NCI-H2081 (cell line): Measurements from ENCODE around the gene ALDOC.
"Not testable (repeated sequence)": the region's sequence is repeated elsewhere in the genome, so short reads cannot be mapped to it uniquely, and the experiment has no call there.

ENCODE experiments used
- DNase-seq, 2 experiments: peaks; one replicate each; lab custom pipeline; 2025; lab: John Stamatoyannopoulos, UW

The ALDOC gene

GRCh38 chr17:28582513-28582912 is 5.8 kb upstream of the ALDOC start:
- no peak for DNase-seq

DNA sequence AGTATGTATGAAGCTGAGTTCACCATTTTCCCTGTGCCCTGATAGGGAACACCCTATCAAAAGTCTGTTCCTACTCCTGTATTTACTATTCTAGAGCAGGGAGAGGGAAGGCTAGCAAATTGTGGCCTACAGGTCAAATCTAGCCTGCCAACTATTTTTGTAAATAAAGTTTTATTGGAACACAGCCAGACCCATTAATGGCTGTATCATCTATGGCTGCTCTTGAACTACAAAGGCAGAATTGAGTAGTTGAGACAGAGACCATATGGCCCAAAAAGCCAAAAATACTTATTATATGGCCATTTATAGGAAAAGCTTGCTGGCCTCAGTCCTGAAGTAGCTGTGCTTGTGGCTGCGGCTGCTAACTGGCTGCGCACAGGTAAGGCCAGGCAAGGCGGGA is 4.3 kb upstream of the ALDOC start:
- DNase-seq: no peak

DNA sequence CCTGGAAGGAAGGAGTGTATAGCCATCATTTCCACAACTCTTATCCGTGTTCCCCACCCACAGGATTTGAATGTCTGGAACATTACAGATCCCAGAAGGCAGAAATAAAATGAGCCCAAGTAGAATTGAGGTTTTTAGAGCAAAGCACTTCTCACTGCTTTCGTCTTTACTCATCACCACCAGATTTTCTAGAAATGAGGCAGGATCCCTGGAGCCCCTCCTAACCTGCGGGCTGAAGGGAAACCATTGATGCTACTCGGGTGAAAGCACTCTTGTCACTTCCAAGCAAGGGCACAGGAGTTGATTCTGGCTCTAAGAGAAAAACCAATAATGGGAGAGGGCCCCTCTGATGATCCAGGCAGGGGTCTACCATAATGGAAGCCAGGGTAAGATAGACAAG is 2.8 kb upstream of the ALDOC start:
- DNase-seq: no peak

DNA sequence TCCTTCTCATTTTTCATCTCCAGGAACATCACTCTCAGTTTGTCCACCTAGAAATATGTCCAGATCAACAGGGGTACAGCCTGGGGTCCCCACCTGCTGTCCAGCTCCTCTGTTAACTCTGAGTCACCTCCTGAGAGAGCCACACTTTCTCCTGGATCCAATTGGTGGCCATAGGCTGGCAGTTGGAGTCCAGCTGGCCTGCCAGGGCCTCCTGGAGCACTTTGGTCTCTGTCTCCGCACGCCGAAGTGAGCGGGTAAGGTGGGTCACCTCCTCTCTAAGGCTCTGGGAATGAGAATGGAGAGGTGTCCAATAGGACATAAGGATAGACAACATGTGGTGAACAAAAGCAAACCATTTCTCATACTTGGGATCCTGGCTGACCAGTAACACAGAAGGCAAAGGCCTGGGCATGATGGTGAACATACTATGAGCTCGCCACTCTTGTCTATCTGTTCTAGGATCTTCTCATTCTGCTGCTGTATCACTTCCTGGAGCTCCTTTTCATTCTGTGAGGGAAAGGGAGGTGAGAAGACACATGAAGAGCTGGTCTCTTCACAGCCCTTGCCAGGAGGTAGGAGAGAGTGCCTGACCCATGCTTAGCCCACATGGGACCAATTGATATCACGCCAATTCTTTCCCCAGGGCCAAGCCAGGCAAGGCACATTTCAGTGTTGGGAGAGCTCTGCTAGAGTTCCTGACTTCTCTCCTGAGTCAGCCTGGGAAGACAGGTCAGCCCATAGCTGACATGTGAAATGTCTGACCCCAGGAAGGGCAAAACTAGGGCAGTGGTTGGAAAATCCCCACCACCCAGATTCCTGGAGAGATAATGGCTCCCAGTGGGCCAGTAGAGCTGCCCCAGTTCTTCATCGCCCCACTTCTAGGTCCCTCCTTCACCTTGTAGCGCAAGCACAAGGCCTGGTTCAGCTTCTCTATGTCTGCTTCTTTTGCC is 1.8 kb upstream of the ALDOC start:
- no peak for DNase-seq

GRCh38 chr17:28577466-28577824 is 750 bp upstream of the ALDOC start:
- no peak for DNase-seq

- DNase-seq: not testable (repeated sequence)
These were observed 679 bp downstream of the ALDOC start for GRCh38 chr17:28576016-28576415.

GRCh38 chr17:28575126-28575795 is 1.4 kb downstream of the ALDOC start:
- no peak for DNase-seq

DNA sequence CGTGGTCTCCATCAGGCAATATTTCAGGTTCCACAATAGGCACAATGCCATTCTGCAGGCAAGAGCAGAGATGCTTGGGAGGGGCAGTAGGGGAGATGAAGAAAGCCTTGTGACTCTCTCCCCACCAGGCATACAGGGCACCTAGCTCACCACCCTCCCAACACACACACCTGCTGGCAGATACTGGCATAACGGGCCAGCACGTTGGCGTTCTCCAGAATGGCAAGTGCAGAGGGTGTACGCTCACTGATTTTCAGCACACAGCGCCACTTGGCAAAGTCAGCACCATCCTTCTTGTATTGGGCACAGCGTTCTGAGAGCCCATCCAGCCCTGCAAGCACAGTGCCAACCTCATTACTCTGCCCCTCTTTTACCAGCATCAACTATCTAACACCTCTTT is 2.2 kb downstream of the ALDOC start:
- DNase-seq: no peak

DNA sequence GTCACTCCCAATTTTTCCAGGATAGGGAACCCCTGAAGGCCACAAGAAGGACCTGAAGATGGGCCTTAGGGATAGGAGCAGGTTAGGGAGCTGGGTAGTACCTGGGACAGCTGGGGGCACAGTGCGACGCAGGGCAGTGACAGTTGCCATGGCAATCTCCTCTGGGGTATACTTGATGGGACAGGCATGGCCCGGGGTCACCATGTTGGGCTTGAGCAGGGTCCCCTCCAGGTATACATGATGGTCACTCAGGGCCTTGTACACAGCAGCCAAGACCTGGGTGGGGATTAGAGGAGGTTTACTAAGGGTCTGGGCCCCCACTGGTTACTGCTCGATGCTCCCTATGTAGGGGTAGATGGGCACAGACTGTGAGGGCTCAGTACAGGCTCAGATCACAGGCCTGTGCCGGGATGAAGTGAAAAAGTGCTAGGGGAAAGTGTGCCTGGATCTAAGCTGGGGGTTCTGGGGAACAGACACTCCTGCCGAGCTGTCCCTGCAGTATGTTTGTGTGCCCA is 2.7 kb downstream of the ALDOC start:
- DNase-seq: no peak

DNA sequence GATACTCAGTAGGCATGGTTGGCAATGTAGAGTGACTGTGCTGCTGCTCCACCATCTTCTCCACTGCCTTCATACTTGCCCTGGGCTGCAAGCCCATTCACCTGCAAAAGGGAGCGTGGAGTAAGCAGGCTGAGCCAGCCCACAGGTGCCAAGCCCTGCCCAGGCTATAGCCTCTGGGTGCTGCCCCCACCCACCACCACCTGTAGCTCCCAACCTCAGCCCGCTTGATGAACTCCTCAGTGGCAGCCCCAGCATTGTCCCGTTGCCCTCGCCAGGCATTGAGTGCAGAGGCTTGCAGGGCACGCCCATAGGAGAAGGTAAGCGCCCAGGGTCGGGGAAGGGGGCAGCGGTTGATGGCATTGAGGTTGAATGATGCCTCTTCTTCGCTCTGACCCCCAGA is 3.2 kb downstream of the ALDOC start:
- DNase-seq: no peak

DNA sequence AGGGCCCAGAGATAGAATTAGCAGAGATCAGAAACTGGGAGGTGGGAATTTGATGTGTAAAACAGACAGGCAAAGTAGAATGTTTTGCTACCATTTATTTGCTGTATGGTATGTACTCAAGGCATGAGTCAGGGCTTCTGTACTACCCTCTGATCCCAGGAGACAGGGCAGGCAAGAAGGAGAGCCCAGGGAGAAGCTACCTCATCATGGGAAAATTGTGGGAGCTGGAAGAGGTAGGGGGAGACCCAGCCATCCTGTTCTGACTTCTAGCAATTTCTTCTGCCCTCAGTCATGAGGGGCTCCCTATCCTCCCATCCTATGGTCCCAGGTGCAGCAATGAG is 3.7 kb downstream of the ALDOC start:
- DNase-seq: no peak

GRCh38 chr17:28572259-28573039 is 4.2 kb downstream of the ALDOC start:
- no peak for DNase-seq

GRCh38 chr17:28571361-28572122 is 5.2 kb downstream of the ALDOC start, which contains the start of gene PIGS:
Gene PIGS, minus strand, starts transcription at chr17:28571524. Its CDS starts 28 bp downstream, at chr17:28571496.
- DNase-seq: peak; percentile 87 to 93

- DNase-seq: peak; percentile 12 to 63
These were observed 5.9 kb downstream of the ALDOC start for GRCh38 chr17:28570716-28571360.

- no peak for DNase-seq
These were observed 7.2 kb downstream of the ALDOC start for GRCh38 chr17:28569446-28569845.

DNA sequence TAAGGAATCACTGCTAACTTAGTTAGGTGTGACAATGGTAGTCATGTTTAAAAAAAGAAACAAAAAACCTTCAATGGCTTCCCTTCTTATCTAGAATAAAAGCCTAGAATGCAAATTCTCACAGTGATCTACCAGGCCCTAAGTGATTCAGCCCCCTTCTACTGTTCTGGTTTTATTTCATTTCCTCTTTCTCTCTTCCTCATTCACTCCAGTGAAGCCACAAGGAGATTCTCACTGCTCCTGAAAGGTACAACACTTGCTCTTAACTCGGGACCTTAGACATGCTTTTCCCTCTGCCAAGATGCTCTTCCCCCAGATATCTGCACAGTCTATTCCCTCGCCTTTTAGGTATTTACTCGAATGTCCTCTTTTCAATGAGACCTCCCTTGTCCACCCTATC is 9.1 kb downstream of the ALDOC start:
- DNase-seq: no peak

- no peak for DNase-seq
These were observed 13.2 kb downstream of the ALDOC start for GRCh38 chr17:28563475-28563874.

GRCh38 chr17:28555022-28555421 is 21.7 kb downstream of the ALDOC start:
- no peak for DNase-seq

- DNase-seq: no peak
These were observed 22.1 kb downstream of the ALDOC start for GRCh38 chr17:28554565-28554964.

- no peak for DNase-seq
These were observed 23.6 kb downstream of the ALDOC start for GRCh38 chr17:28553000-28553505.
